ENCODE results near the gene NPHS2.

Gene NPHS2

GRCh38 chr1:179506199-179506598 is 69.5 kb downstream of the NPHS2 start:
- Mint-ChIP-seq H3K4me3 (no peak overlapping the region), H3K4me1 (ENCODE audit: low read depth) (no peaks in the 10 kb centered on the region), H3K27me3 (peaks cover 3% of the 10 kb centered on the region), H3K36me3 (no peaks in the 10 kb centered on the region), H3K27ac (no peak overlapping the region), H3K9me3 (ENCODE audit: low read depth) (no peaks in the 10 kb centered on the region)

All from activated naive CD8-positive, alpha-beta T cell (primary cell).